ENCODE measurements around the gene CTSF.

The CTSF gene

GRCh38 chr11:66539870-66540213, 28.6 kb downstream of the CTSF start:
- in situ Hi-C loops (cut with MboI; ENCODE audit: low sequenced_read_pairs), result no loop called here

DNA sequence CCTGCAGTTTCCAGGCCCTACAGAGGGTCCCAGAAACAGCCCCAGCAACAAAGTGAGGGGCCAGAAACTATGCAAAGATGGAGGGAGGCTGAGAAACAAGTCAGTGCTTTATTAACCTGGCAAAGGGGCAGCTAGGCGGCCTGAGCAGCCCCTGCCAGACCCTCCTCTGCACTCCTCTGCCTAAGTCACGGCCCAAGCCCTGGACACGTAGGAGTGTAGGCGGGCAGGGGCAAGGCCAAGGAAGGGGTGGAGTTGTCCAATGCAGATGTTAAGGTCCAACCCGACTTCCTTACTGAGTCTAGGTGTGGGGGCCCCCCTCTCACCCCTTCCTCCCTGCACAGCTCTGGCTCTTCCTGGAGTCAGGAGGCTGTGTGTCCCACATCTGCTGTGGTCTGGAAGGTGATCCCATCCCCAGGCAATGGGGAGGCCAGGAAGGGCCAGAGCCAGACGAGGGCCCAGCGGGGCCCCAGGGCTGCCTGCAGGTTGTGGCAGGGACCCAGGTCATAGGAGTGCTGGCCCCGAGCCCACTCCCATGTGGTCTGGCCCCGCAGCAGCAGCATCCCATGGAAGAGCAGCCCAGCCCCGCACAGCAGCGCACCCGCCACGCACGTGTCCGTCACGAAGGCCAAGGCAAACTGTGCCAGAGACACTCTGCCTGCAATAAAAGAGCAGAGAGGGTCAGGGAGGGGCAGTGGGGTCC, 29.1 kb downstream of the CTSF start:
- in situ Hi-C loops (cut with MboI; ENCODE audit: low sequenced_read_pairs), result no loop called here

DNA sequence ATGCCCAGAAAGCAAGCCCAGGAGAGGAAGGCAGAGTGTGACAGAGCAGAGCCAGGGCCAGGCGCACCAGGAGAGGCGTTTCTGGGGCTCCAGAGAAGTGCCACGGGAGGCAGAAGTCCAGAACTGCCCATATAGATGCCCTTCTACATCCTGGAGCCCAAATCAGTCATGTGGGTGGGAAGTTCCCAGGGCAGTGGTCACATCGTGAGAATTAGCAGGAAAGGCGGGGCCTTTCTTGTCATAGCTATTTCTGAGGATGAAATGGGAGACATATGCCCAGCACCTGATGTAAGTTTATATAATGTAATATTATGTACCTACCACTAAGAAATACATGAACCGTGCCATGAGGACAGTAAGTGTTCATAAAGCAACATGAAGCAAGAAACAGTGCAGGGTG, 35.6 kb downstream of the CTSF start:
- in situ Hi-C loops (cut with MboI; ENCODE audit: low sequenced_read_pairs), result no loop called here

GRCh38 chr11:66531841-66532240, 36.6 kb downstream of the CTSF start:
- in situ Hi-C loops (cut with MboI; ENCODE audit: low sequenced_read_pairs), result no loop called here

DNA sequence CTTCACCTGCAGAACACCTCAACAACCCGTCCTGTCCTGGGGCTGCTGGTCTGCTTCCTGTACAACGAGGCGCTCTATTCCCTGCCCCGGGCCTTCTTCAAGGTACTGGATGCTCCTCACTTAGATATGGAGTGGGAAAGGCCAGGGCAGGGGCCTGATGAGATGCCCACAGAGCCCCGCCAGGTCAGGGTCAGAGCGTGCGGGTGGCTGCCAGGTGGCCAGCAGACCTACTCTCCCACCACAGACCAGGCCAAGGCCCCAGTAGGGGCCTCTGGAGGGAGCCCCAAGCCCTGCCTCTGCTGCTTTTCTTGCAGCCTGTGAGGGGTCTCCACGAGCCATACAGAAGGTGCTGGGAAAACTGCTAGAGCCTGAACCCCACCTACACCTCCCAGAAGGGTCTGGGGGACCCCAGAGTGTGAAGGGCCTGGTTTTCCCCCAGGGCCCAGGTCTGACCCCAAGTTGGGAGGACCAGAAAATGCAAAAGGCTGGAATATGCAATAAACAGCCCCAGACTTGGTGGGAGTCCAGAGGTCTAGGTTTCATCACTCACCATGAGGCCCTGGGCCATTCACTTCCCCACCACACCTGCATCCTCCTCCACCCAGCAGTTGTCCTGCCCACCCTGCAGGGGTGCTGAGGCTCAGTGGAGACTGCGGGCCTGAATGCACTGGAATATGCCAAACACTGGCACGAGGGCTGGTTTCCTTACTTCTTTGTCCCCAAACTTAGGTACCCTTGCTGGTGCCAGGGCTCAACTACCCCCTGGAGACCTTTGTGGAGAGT, 37.3 kb downstream of the CTSF start:
- in situ Hi-C loops (cut with MboI; ENCODE audit: low sequenced_read_pairs), result no loop called here

- in situ Hi-C loops (cut with MboI; ENCODE audit: low sequenced_read_pairs), result no loop called here
Observed at GRCh38 chr11:66529655-66530054, 38.8 kb downstream of the CTSF start.

DNA sequence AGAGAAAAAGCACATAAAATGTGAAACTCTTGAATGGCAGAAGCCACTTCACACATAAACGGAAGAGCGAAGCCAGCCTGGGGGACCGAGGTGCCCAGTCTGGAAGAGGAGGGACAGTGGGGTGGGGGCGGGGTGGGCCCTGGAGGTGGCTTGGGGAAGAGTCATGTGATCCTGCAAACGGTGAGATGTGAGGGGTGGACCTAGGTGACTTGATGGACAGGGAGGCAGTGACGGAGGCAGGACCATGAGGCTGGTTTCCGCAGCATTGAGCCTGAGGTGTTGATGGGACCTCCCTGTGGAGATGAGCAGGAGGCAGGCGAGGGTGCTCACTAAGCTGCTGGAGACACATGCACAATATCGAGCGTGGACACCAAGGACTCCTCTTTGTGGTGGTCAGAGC, 39.3 kb downstream of the CTSF start:
- in situ Hi-C loops (cut with MboI; ENCODE audit: low sequenced_read_pairs), result no loop called here

GRCh38 chr11:66524304-66525040, 43.9 kb downstream of the CTSF start:
- in situ Hi-C loops (cut with MboI; ENCODE audit: low sequenced_read_pairs), result no loop called here

DNA sequence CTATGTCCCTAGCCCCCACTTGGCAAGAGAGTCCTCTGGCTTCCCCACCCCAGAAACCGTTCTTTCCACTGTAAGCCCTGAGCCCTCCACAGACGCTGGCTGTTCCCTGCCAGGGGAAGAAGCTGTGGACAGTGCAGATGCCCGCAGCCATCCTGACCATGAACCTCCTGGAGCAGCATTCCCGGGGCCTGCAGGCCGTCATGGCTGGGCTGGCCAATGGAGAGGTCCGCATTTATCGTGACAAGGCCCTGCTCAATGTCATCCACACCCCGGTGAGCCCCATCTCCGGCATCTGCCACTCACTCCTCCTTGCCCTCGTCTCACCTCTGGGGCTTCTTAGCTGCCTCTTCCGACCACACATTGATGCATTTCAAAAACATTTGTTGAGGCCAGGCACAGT, 44.8 kb downstream of the CTSF start:
- in situ Hi-C loops (cut with MboI; ENCODE audit: low sequenced_read_pairs), result no loop called here
